Progenitor cell of endocrine pancreas (in vitro differentiated cells): Measurements from ENCODE around the gene NDUFS6. TPM values are rescaled to one million over a fixed set of nuclear protein-coding genes. Genes with fewer than 3 reads are reported as not detected.
"Not testable (repeated sequence)": the region's sequence is repeated elsewhere in the genome, so short reads cannot be mapped to it uniquely, and the experiment has no call there.

ENCODE experiments used
- DNase-seq: peaks from one replicate; pipeline ENCODE4 v3.0.0; 2021; ENCODE audit warnings: low spot score; ENCODE audit not compliant: unreplicated experiment
- H3K27ac Mint-ChIP-seq: 2 replicates; pipeline ENCODE4 v1.8.0; 2021; ENCODE audit warnings: mild to moderate bottlenecking, moderate library complexity, mixed read lengths
- H3K27me3 Mint-ChIP-seq: 2 replicates; pipeline ENCODE4 v1.8.0; 2021; ENCODE audit warnings: mixed read lengths
- H3K36me3 Mint-ChIP-seq: 2 replicates; pipeline ENCODE4 v1.8.0; 2022; ENCODE audit warnings: mixed read lengths; ENCODE audit not compliant: insufficient read depth
- H3K4me1 Mint-ChIP-seq: 2 replicates; pipeline ENCODE4 v1.8.0; 2021; ENCODE audit warnings: low read depth, mixed read lengths
- H3K4me3 Mint-ChIP-seq: 2 replicates; pipeline ENCODE4 v1.8.0; 2021; ENCODE audit warnings: low read depth, mild to moderate bottlenecking, moderate library complexity, mixed read lengths
- H3K9me3 Mint-ChIP-seq: 2 replicates; pipeline ENCODE4 v1.8.0; 2021; ENCODE audit warnings: low read depth, mixed read lengths
- CTCF ChIP-seq: fragments of 200-600 bp; sonication (generic); IDR thresholded peaks from one replicate; pipeline ENCODE4 v1.5.0; 2021; ENCODE audit warnings: antibody characterized with exemption, mild to moderate bottlenecking; ENCODE audit not compliant: unreplicated experiment
- total RNA-seq: library from RNA; stranded (reverse); gene quantifications from 2 replicates; pipeline ENCODE4 v1.2.1, GENCODE V29; 2021

NDUFS6 gene
- total RNA-seq, 1 donor from 2014 or later, result 36.4 TPM

GRCh38 chr5:1785984-1786383 lies 15.2 kb upstream of the NDUFS6 start:
- H3K4me3 Mint-ChIP-seq, result no peak overlapping the region
- no peaks in the 10 kb centered on the region for H3K4me1 Mint-ChIP-seq
- no peaks in the 10 kb centered on the region for H3K36me3 Mint-ChIP-seq
- DNase-seq, result no peak
- no peak overlapping the region for H3K27ac Mint-ChIP-seq
- TF ChIP-seq CTCF, result no peak
- peaks cover 28% of the 10 kb centered on the region for H3K27me3 Mint-ChIP-seq
- no peaks in the 10 kb centered on the region for H3K9me3 Mint-ChIP-seq

- TF ChIP-seq CTCF, result no peak
- Mint-ChIP-seq H3K4me1 (no peaks in the 10 kb centered on the region), H3K27ac (no peak overlapping the region), H3K36me3 (no peaks in the 10 kb centered on the region), H3K4me3 (no peak overlapping the region), H3K27me3 (peaks cover 27% of the 10 kb centered on the region), H3K9me3 (no peaks in the 10 kb centered on the region)
- no peak for DNase-seq
Observed at GRCh38 chr5:1786621-1787471, 14.4 kb upstream of the NDUFS6 start.

- no peak overlapping the region for H3K27ac Mint-ChIP-seq
- peaks cover 24% of the 10 kb centered on the region for H3K27me3 Mint-ChIP-seq
- no peaks in the 10 kb centered on the region for H3K4me1 Mint-ChIP-seq
- no peaks in the 10 kb centered on the region for H3K9me3 Mint-ChIP-seq
- DNase-seq, result no peak
- H3K36me3 Mint-ChIP-seq, result no peaks in the 10 kb centered on the region
- no peak for TF ChIP-seq CTCF
- H3K4me3 Mint-ChIP-seq, result no peak overlapping the region
Observed at GRCh38 chr5:1787472-1788047, 13.6 kb upstream of the NDUFS6 start.

DNA sequence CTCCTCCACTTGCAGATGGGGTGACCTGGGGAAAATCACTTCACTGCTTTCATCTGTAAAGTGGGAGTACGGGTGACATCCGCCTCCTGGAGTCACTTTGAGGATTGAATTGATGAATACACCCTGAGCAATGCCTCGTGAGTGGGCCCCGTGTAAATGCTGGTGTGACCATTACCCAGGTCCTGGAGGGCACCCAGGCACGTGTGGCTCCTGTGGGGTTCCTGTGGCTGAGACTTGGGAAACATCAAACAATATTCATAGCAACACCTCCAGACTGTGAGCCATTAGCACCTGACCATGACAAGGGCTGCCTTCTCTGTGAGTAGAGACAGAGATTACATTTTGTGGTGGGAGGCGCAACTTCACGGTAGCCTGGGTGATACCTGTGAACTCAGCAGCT lies 13.0 kb upstream of the NDUFS6 start:
- no peak for DNase-seq
- Mint-ChIP-seq H3K27me3 (peaks cover 22% of the 10 kb centered on the region), H3K9me3 (no peaks in the 10 kb centered on the region), H3K27ac (no peak overlapping the region), H3K36me3 (no peaks in the 10 kb centered on the region), H3K4me1 (no peaks in the 10 kb centered on the region), H3K4me3 (no peak overlapping the region)
- TF ChIP-seq CTCF, result no peak

- no peak for DNase-seq
Observed at GRCh38 chr5:1788828-1789227, 12.4 kb upstream of the NDUFS6 start.

DNA sequence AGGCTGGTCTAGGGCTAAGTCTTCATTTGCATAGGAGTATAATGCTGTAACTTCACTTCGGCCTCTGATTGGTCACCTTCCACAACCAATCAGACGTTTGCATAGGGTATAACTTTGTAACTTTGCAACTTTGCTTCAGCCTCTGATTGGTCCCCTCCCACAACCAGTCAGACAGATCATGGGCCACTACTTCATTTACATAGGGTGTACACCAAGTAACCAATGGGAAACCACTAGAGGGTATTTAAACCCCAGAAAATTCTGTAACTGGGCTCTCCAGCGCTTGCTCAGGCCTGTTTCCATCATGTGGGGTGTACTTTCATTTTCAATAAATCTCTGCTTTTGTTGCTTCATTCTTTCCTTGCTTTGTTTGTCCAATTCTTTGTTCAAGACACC lies 11.8 kb upstream of the NDUFS6 start:
- peaks cover 20% of the 10 kb centered on the region for H3K27me3 Mint-ChIP-seq
- not testable (repeated sequence) for H3K9me3 Mint-ChIP-seq, H3K4me3 Mint-ChIP-seq, H3K36me3 Mint-ChIP-seq, H3K4me1 Mint-ChIP-seq, DNase-seq, H3K27ac Mint-ChIP-seq

More at GRCh38 chr5:1788828-1789227, 12.4 kb upstream of the NDUFS6 start:
- Mint-ChIP-seq H3K36me3 (no peaks in the 10 kb centered on the region), H3K27me3 (peaks cover 22% of the 10 kb centered on the region), H3K27ac (no peak overlapping the region), H3K4me1 (no peaks in the 10 kb centered on the region), H3K4me3 (no peak overlapping the region), H3K9me3 (no peaks in the 10 kb centered on the region)
- TF ChIP-seq CTCF, result no peak
